HepG2 (cell line): ENCODE measurements around the gene HNRNPL. TPM values are rescaled to one million over a fixed set of nuclear protein-coding genes. Genes with fewer than 3 reads are reported as not detected.

ENCODE experiments used
- ATF7-NPFF ChIP-seq: sonication (generic); formaldehyde crosslinking; IDR thresholded peaks from 2 replicates; pipeline ENCODE4 v1.8.1; 2023; ENCODE audit warnings: mild to moderate bottlenecking, low read depth, missing genetic modification reagents, moderate library complexity
- CENPT ChIP-seq: sonication (generic); formaldehyde crosslinking; IDR thresholded peaks from 2 replicates; pipeline ENCODE4 v1.8.0; 2022; ENCODE audit warnings: low read depth, mild to moderate bottlenecking, moderate library complexity, missing genetic modification reagents
- EEA1 ChIP-seq: sonication (generic); formaldehyde crosslinking; IDR thresholded peaks from 2 replicates; pipeline ENCODE4 v1.5.1; 2020; ENCODE audit warnings: mild to moderate bottlenecking, missing genetic modification reagents, borderline replicate concordance
- FIP1L1 ChIP-seq: fragments of 200-400 bp; formaldehyde crosslinking; IDR thresholded peaks from 2 replicates; pipeline ENCODE4 v1.6.1; 2018; ENCODE audit warnings: low read depth, mild to moderate bottlenecking, low read length, moderate library complexity, borderline replicate concordance; ENCODE audit not compliant: insufficient read depth
- HOXA3 ChIP-seq: sonication (generic); formaldehyde crosslinking; IDR thresholded peaks from 2 replicates; pipeline ENCODE4 v1.5.0; 2020; ENCODE audit warnings: missing genetic modification reagents
- HOXD1 ChIP-seq: sonication (generic); formaldehyde crosslinking; IDR thresholded peaks from 2 replicates; pipeline ENCODE4 v1.5.0; 2020; ENCODE audit warnings: missing genetic modification reagents
- KAT7 ChIP-seq: IDR thresholded peaks from 2 replicates; pipeline ENCODE4 v1.6.1; 2018; ENCODE audit warnings: borderline replicate concordance, missing compliant biosample characterization
- NAIF1 ChIP-seq: sonication (generic); formaldehyde crosslinking; IDR thresholded peaks from 2 replicates; pipeline ENCODE4 v1.5.0; 2020; ENCODE audit warnings: mild to moderate bottlenecking, missing genetic modification reagents, borderline replicate concordance
- NR2F6 ChIP-seq, 2 experiments: IDR thresholded peaks; 2 replicates each; pipeline ENCODE4 v1.6.1; 2016; ENCODE audit warnings: antibody characterized with exemption in 1 of 2, mild to moderate bottlenecking in 1 of 2
- RARG ChIP-seq: sonication (generic); formaldehyde crosslinking; IDR thresholded peaks from 2 replicates; pipeline ENCODE4 v1.4.0; 2020; ENCODE audit warnings: low read depth, mild to moderate bottlenecking, missing genetic modification reagents
- RBFOX2 ChIP-seq: fragments of 200-400 bp; formaldehyde crosslinking; IDR thresholded peaks from 2 replicates; pipeline ENCODE4 v1.6.1; 2017; ENCODE audit warnings: low read depth, mild to moderate bottlenecking, low read length
- SP4 ChIP-seq: sonication (generic); formaldehyde crosslinking; IDR thresholded peaks from 2 replicates; pipeline ENCODE4 v1.8.1; 2023; ENCODE audit warnings: mild to moderate bottlenecking, missing genetic modification reagents
- SPEN ChIP-seq: sonication (generic); formaldehyde crosslinking; IDR thresholded peaks from 2 replicates; pipeline ENCODE4 v1.5.1; 2020; ENCODE audit warnings: low read depth, mild to moderate bottlenecking, missing genetic modification reagents
- SRSF1 ChIP-seq: fragments of 200-400 bp; formaldehyde crosslinking; optimal IDR thresholded peaks from 2 replicates; pipeline ENCODE3; 2017; ENCODE audit warnings: mild to moderate bottlenecking, low read depth, low read length, moderate library complexity
- ZBTB21 ChIP-seq: sonication (generic); formaldehyde crosslinking; IDR thresholded peaks from 2 replicates; pipeline ENCODE4 v1.4.0; 2020; ENCODE audit warnings: missing genetic modification reagents
- ZFP1 ChIP-seq: IDR thresholded peaks from 2 replicates; pipeline ENCODE4 v1.6.1; 2016
- ZFP41 ChIP-seq: sonication (generic); formaldehyde crosslinking; IDR thresholded peaks from 2 replicates; pipeline ENCODE4 v1.4.0; 2020; ENCODE audit warnings: mild to moderate bottlenecking, missing genetic modification reagents, borderline replicate concordance
- ZMAT3 ChIP-seq: sonication (generic); formaldehyde crosslinking; conservative IDR thresholded peaks from 2 replicates; pipeline ENCODE4 v1.7.0; 2021; ENCODE audit warnings: missing genetic modification reagents
- ZMYM4 ChIP-seq: sonication (generic); formaldehyde crosslinking; IDR thresholded peaks from 2 replicates; pipeline ENCODE4 v1.8.1; 2023; ENCODE audit warnings: mild to moderate bottlenecking, missing genetic modification reagents
- ZNF354B ChIP-seq: sonication (generic); formaldehyde crosslinking; IDR thresholded peaks from 2 replicates; pipeline ENCODE4 v1.8.0; 2022; ENCODE audit warnings: mild to moderate bottlenecking, missing genetic modification reagents
- ZNF564 ChIP-seq: sonication (generic); formaldehyde crosslinking; IDR thresholded peaks from 2 replicates; pipeline ENCODE4 v1.8.1; 2023; ENCODE audit warnings: mild to moderate bottlenecking, missing genetic modification reagents
- polyA plus RNA-seq, 8 experiments: library from polyadenylated mRNA; depleted of rRNA in 3 of 8; stranded (reverse) in 7 of 8; unstranded in 1 of 8; fragments of >200 nt; fragmentation: Illumina TruSeq in 4 of 8; extraction: Trizol in 4 of 8; gene quantifications; 2 replicates each; pipeline versions ENCODE4 v1.2.1 to v1.2.3, GENCODE V29; 2011 to 2016; ENCODE audit warnings: low read depth in 4 of 8, missing spikeins in 1 of 8, mixed read lengths in 1 of 8; ENCODE audit not compliant: insufficient read depth in 1 of 8
- total RNA-seq, 5 experiments: library from RNA; depleted of rRNA; stranded (reverse); fragments of >200 nt; fragmentation: Illumina TruSeq; extraction: Trizol; gene quantifications; 2 replicates each; pipeline ENCODE4 v1.2.3, GENCODE V29; 2016; ENCODE audit warnings: low read depth in 1 of 5
- TF ChIP-seq, protein P1 (sequence below): sonication (generic); formaldehyde crosslinking; IDR thresholded peaks from 2 replicates; pipeline ENCODE4 v1.5.0; 2020; ENCODE audit warnings: mild to moderate bottlenecking, low read depth, missing genetic modification reagents, borderline replicate concordance
- TF ChIP-seq, protein P2 (sequence below): sonication (generic); formaldehyde crosslinking; IDR thresholded peaks from 2 replicates; pipeline ENCODE4 v1.8.1; 2022; ENCODE audit warnings: low read depth, mild to moderate bottlenecking, missing genetic modification reagents
- TF ChIP-seq, protein P3 (sequence below): sonication (generic); formaldehyde crosslinking; IDR thresholded peaks from 2 replicates; pipeline ENCODE4 v1.5.0; 2020; ENCODE audit warnings: missing genetic modification reagents
- TF ChIP-seq, protein P4 (sequence below): IDR thresholded peaks from 2 replicates; pipeline ENCODE4 v1.6.1; 2016; ENCODE audit warnings: missing compliant biosample characterization, missing genetic modification reagents, borderline replicate concordance

Gene HNRNPL
- total and polyA plus RNA-seq, 2 of the 13 experiments (the other 11 are each of a cell fraction or from before 2014, with no cell fraction given), result 156 to 278 TPM

DNA sequence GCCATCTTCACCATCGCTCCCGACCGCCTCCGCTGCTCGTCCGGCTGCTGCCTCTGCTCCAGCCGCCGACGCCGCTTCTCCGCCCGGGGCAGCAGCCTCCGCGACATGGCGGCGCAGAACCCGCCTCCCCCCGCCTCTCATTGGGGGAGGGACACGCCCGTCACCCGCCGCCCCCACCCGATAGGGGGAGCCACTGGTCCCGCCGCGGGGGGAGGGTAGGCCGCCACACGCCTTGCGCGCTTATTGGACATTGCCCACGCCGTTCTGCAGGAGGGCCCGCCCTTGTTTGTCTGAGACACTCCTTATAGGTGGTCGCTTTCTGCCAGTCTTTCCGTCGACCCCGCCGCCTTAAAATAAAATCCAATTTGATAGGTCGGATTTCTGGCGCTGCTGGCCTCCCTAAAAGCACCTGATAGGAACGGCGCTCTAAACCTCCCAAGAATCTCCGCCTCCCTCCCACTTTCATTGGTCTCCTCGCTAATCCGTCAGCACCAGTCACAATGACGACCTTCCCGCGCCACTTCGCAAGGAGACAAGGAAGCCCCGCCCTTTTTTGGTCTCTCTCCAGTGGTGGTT is at the start of gene HNRNPL (continued):
- TF ChIP-seq, protein P1, sequence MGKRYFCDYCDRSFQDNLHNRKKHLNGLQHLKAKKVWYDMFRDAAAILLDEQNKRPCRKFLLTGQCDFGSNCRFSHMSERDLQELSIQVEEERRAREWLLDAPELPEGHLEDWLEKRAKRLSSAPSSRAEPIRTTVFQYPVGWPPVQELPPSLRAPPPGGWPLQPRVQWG, result no peak
- TF ChIP-seq ATF7-NPFF, result peak; percentile 65; the same call in 1 of the 2 replicates
- TF ChIP-seq ZFP1 (CRISPR knock-in tag), result no peak
- TF ChIP-seq RBFOX2, result peak; percentile 98; the same call in 1 of the 2 replicates
- TF ChIP-seq NAIF1 (CRISPR knock-in tag), result no peak
- TF ChIP-seq, protein P2, sequence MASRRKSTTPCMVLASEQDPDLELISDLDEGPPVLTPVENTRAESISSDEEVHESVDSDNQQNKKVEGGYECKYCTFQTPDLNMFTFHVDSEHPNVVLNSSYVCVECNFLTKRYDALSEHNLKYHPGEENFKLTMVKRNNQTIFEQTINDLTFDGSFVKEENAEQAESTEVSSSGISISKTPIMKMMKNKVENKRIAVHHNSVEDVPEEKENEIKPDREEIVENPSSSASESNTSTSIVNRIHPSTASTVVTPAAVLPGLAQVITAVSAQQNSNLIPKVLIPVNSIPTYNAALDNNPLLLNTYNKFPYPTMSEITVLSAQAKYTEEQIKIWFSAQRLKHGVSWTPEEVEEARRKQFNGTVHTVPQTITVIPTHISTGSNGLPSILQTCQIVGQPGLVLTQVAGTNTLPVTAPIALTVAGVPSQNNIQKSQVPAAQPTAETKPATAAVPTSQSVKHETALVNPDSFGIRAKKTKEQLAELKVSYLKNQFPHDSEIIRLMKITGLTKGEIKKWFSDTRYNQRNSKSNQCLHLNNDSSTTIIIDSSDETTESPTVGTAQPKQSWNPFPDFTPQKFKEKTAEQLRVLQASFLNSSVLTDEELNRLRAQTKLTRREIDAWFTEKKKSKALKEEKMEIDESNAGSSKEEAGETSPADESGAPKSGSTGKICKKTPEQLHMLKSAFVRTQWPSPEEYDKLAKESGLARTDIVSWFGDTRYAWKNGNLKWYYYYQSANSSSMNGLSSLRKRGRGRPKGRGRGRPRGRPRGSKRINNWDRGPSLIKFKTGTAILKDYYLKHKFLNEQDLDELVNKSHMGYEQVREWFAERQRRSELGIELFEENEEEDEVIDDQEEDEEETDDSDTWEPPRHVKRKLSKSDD (CRISPR knock-in tag), result peak; percentile 75
- TF ChIP-seq ZMAT3 (CRISPR knock-in tag), result 0 out of 2 replicates have a peak, but pooled peaks have one; percentile 21
- TF ChIP-seq SP4 (CRISPR knock-in tag), result peak; percentile 98
- TF ChIP-seq ZNF354B (CRISPR knock-in tag), result no peak
- TF ChIP-seq HOXA3, result peak; percentile 49; the same call in 1 of the 2 replicates
- peak; percentile 59 for TF ChIP-seq SRSF1
- peak; percentile 63; the same call in 1 of the 2 replicates for TF ChIP-seq ZMYM4 (CRISPR knock-in tag)
- TF ChIP-seq, protein P3, sequence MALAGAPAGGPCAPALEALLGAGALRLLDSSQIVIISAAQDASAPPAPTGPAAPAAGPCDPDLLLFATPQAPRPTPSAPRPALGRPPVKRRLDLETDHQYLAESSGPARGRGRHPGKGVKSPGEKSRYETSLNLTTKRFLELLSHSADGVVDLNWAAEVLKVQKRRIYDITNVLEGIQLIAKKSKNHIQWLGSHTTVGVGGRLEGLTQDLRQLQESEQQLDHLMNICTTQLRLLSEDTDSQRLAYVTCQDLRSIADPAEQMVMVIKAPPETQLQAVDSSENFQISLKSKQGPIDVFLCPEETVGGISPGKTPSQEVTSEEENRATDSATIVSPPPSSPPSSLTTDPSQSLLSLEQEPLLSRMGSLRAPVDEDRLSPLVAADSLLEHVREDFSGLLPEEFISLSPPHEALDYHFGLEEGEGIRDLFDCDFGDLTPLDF (CRISPR knock-in tag), result peak; percentile 82
- TF ChIP-seq EEA1 (CRISPR knock-in tag), result no peak
- TF ChIP-seq SPEN (CRISPR knock-in tag), result 0 out of 2 replicates have a peak, but pooled peaks have one; percentile 75
- peak; percentile 64; the same call in 1 of the 2 replicates for TF ChIP-seq KAT7
- TF ChIP-seq CENPT (CRISPR knock-in tag), result no peak
- TF ChIP-seq NR2F6 (IDR thresholded peaks at IDR 0.05), result no peak
- peak; percentile 7; the same call in 1 of the 2 replicates for TF ChIP-seq NR2F6 (CRISPR knock-in tag; IDR thresholded peaks at IDR 0.05)
- peak; percentile 90 for TF ChIP-seq ZBTB21 (CRISPR knock-in tag)
- TF ChIP-seq ZFP41 (CRISPR knock-in tag), result no peak
- TF ChIP-seq, protein P4, sequence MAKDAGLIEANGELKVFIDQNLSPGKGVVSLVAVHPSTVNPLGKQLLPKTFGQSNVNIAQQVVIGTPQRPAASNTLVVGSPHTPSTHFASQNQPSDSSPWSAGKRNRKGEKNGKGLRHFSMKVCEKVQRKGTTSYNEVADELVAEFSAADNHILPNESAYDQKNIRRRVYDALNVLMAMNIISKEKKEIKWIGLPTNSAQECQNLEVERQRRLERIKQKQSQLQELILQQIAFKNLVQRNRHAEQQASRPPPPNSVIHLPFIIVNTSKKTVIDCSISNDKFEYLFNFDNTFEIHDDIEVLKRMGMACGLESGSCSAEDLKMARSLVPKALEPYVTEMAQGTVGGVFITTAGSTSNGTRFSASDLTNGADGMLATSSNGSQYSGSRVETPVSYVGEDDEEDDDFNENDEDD (CRISPR knock-in tag), result peak; percentile 81; the same call in 1 of the 2 replicates
- no peak for TF ChIP-seq RARG (CRISPR knock-in tag)
- no peak for TF ChIP-seq ZNF564
- TF ChIP-seq FIP1L1, result no peak
- TF ChIP-seq HOXD1 (CRISPR knock-in tag), result 0 out of 2 replicates have a peak, but pooled peaks have one; percentile 59
